HepG2 (cell line): ENCODE measurements around the gene SPX. TPM values are rescaled to one million over a fixed set of nuclear protein-coding genes. Genes with fewer than 3 reads are reported as not detected.
A peak's percentile ranks its signal among the peaks of the same experiment; 100 is the strongest.

Experiments used
- ARID5B ChIP-seq: IDR thresholded peaks from 2 replicates; pipeline ENCODE4 v1.4.0; 2020; ENCODE audit warnings: mild to moderate bottlenecking, missing genetic modification reagents
- CREM ChIP-seq, 2 experiments: sonication (generic) in 1 of 2; formaldehyde crosslinking in 1 of 2; IDR thresholded peaks; 2 replicates each; pipeline versions ENCODE4 v1.4.0 to v1.6.1; 2016 to 2020; ENCODE audit warnings: antibody characterized with exemption in 1 of 2, mild to moderate bottlenecking in 1 of 2, missing genetic modification reagents in 1 of 2
- FOSL2 ChIP-seq: sonication (generic); formaldehyde crosslinking; IDR thresholded peaks from 2 replicates; pipeline ENCODE4 v1.4.0; 2020; ENCODE audit warnings: missing genetic modification reagents
- FOXO4 ChIP-seq: sonication (generic); formaldehyde crosslinking; conservative IDR thresholded peaks from 2 replicates; pipeline ENCODE4 v1.8.1; 2023; ENCODE audit warnings: missing genetic modification reagents
- HOMEZ ChIP-seq: IDR thresholded peaks from 2 replicates; pipeline ENCODE4 v1.6.1; 2016; ENCODE audit warnings: low read depth
- KLF11 ChIP-seq: IDR thresholded peaks from 2 replicates; pipeline ENCODE4 v1.6.1; 2016; ENCODE audit warnings: missing compliant biosample characterization
- MIXL1 ChIP-seq: IDR thresholded peaks from 2 replicates; pipeline ENCODE4 v1.6.1; 2016
- RARA ChIP-seq: IDR thresholded peaks from 2 replicates; pipeline ENCODE4 v1.6.1; 2016; ENCODE audit warnings: missing genetic modification reagents, missing compliant biosample characterization
- RNF219 ChIP-seq: sonication (generic); formaldehyde crosslinking; IDR thresholded peaks from 2 replicates; pipeline ENCODE4 v1.5.0; 2020; ENCODE audit warnings: mild to moderate bottlenecking, missing genetic modification reagents
- SAP130 ChIP-seq: IDR thresholded peaks from 2 replicates; pipeline ENCODE4 v1.6.1; 2016; ENCODE audit warnings: low read depth
- SKIL ChIP-seq: sonication (generic); formaldehyde crosslinking; IDR thresholded peaks from 2 replicates; pipeline ENCODE4 v1.8.0; 2022; ENCODE audit warnings: missing genetic modification reagents, mild to moderate bottlenecking, moderate library complexity, borderline replicate concordance
- SP140L ChIP-seq: sonication (generic); formaldehyde crosslinking; IDR thresholded peaks from 2 replicates; pipeline ENCODE4 v1.4.0; 2020; ENCODE audit warnings: missing genetic modification reagents, borderline replicate concordance
- THAP11 ChIP-seq: IDR thresholded peaks from 2 replicates; pipeline ENCODE4 v1.6.1; 2016; ENCODE audit warnings: missing biosample characterization, missing genetic modification reagents
- ZNF18 ChIP-seq: sonication (generic); formaldehyde crosslinking; IDR thresholded peaks from 2 replicates; pipeline ENCODE4 v1.8.0; 2022; ENCODE audit warnings: mild to moderate bottlenecking, missing genetic modification reagents; ENCODE audit not compliant: insufficient replicate concordance
- ZNF24 ChIP-seq: fragments of 450-650 bp; IDR thresholded peaks from 2 replicates; pipeline ENCODE4 v1.6.1; 2017; ENCODE audit warnings: antibody characterized with exemption, mild to moderate bottlenecking
- ZNF564 ChIP-seq: sonication (generic); formaldehyde crosslinking; IDR thresholded peaks from 2 replicates; pipeline ENCODE4 v1.8.1; 2023; ENCODE audit warnings: mild to moderate bottlenecking, missing genetic modification reagents
- ZNF788 ChIP-seq: sonication (generic); formaldehyde crosslinking; IDR thresholded peaks from 2 replicates; pipeline ENCODE4 v1.5.0; 2020; ENCODE audit warnings: mild to moderate bottlenecking, missing genetic modification reagents, borderline replicate concordance
- polyA plus RNA-seq, 8 experiments: library from polyadenylated mRNA; depleted of rRNA in 3 of 8; stranded (reverse) in 7 of 8; unstranded in 1 of 8; fragments of >200 nt; fragmentation: Illumina TruSeq in 4 of 8; extraction: Trizol in 4 of 8; gene quantifications; 2 replicates each; pipeline versions ENCODE4 v1.2.1 to v1.2.3, GENCODE V29; 2011 to 2016; ENCODE audit warnings: low read depth in 4 of 8, missing spikeins in 1 of 8, mixed read lengths in 1 of 8; ENCODE audit not compliant: insufficient read depth in 1 of 8
- total RNA-seq, 5 experiments: library from RNA; depleted of rRNA; stranded (reverse); fragments of >200 nt; fragmentation: Illumina TruSeq; extraction: Trizol; gene quantifications; 2 replicates each; pipeline ENCODE4 v1.2.3, GENCODE V29; 2016; ENCODE audit warnings: low read depth in 1 of 5

The SPX gene
- total and polyA plus RNA-seq, 2 of the 13 experiments (the other 11 are each of a cell fraction or from before 2014, with no cell fraction given): 0.07 to 0.16 TPM

- TF ChIP-seq RARA (CRISPR knock-in tag) (peak; percentile 41; the same call in 1 of the 2 replicates), ARID5B (CRISPR knock-in tag) (peak; percentile 86), HOMEZ (CRISPR knock-in tag) (peak; percentile 82; the same call in 1 of the 2 replicates), THAP11 (CRISPR knock-in tag) (no peak), FOSL2 (CRISPR knock-in tag) (peak; percentile 22; the same call in 1 of the 2 replicates), KLF11 (CRISPR knock-in tag) (no peak), RNF219 (CRISPR knock-in tag) (no peak), ZNF24 (0 out of 2 replicates have a peak, but pooled peaks have one; percentile 15), SAP130 (CRISPR knock-in tag) (peak; percentile 22; the same call in 1 of the 2 replicates), MIXL1 (CRISPR knock-in tag) (peak; percentile 75; the same call in 1 of the 2 replicates), ZNF564 (CRISPR knock-in tag) (no peak), ZNF788 (no peak), CREM (IDR thresholded peaks at IDR 0.05) (peak; percentile 65; the same call in 1 of the 2 replicates), CREM (CRISPR knock-in tag; IDR thresholded peaks at IDR 0.05) (no peak), ZNF18 (CRISPR knock-in tag) (no peak), SKIL (CRISPR knock-in tag) (no peak), SP140L (no peak), FOXO4 (CRISPR knock-in tag) (no peak)
Measured at GRCh38 chr12:21562859-21563258, 36.8 kb downstream of the SPX start (continued).
